Esophagus muscularis mucosa (tissue), 4 donors: ENCODE data around the gene TBC1D17.

Source experiments
- EP300 ChIP-seq: sonication (generic); formaldehyde crosslinking; IDR thresholded peaks from one replicate; pipeline ENCODE4 v1.6.1; 2017; ENCODE audit warnings: antibody characterized with exemption
- POLR2A ChIP-seq: fragments of 450-650 bp; IDR thresholded peaks from one replicate; pipeline ENCODE4 v1.6.1; 2017; ENCODE audit warnings: antibody characterized with exemption, moderate library complexity, mild to moderate bottlenecking, low read depth
- POLR2AphosphoS5 ChIP-seq, 2 donors: sonication (generic); formaldehyde crosslinking; IDR thresholded peaks; one replicate each; pipeline ENCODE4 v1.6.1; 2017; ENCODE audit warnings: antibody characterized with exemption in 2 of 2
- TF ChIP-seq, protein P1 (sequence below), 3 experiments: fragments of 200-600 bp in 2 of 3; fragments of 450-650 bp in 1 of 3; sonication (generic) in 2 of 3; IDR thresholded peaks; one replicate each; pipeline ENCODE4 v1.5.1; 2017 to 2019; ENCODE audit warnings: antibody characterized with exemption in 3 of 3, mild to moderate bottlenecking in 2 of 3, moderate library complexity in 1 of 3

DNA sequence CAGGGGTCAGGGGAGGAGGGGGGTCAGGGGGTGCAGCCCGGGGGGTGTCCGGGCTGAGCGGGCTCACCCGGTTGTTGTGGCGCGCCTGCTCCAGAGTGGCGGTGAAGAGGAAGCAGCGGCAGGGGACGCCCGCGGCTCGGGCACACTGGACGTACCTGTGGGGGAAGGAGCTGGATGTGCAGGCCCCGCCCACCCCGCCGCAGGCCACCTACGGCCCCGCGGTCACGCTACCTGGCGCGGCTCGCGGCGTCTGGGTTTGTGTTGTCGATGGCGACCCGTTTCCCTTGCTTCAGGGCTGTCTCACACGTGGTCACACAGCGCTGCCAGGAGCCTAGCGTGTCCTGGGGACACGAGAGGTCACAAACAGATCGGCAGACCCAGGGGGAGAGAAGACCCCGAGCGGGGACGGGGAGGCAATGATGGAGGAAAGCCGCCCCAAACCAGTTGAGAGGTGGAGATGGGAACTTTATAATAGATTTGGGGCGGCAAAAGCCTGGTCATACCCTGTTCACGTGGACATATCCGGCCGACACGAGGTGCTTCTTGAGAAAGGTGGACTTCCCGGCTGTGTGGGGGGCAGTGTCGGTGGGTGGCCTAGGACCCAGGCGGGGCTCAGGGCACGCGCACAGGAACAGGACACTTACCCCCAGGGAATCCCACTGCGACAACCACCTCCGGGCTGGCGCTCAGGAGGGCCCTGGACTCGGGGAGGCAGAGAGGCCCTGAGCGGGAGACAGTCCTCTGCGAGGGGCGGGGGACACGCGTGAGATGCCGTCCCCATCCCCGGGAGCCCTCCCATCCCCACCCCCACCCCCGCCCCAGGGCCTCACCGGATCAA is 15.7 kb upstream of the TBC1D17 start:
- TF ChIP-seq POLR2A (no peak), POLR2AphosphoS5 (IDR thresholded peaks at IDR 0.05) (no peak), EP300 (no peak)
- TF ChIP-seq, protein P1, sequence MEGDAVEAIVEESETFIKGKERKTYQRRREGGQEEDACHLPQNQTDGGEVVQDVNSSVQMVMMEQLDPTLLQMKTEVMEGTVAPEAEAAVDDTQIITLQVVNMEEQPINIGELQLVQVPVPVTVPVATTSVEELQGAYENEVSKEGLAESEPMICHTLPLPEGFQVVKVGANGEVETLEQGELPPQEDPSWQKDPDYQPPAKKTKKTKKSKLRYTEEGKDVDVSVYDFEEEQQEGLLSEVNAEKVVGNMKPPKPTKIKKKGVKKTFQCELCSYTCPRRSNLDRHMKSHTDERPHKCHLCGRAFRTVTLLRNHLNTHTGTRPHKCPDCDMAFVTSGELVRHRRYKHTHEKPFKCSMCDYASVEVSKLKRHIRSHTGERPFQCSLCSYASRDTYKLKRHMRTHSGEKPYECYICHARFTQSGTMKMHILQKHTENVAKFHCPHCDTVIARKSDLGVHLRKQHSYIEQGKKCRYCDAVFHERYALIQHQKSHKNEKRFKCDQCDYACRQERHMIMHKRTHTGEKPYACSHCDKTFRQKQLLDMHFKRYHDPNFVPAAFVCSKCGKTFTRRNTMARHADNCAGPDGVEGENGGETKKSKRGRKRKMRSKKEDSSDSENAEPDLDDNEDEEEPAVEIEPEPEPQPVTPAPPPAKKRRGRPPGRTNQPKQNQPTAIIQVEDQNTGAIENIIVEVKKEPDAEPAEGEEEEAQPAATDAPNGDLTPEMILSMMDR (IDR thresholded peaks at IDR 0.05), result no peak
